Left cardiac atrium (tissue), 4 donors: ENCODE results near the gene EXOC6B. TPM values are rescaled to one million over a fixed set of nuclear protein-coding genes. Genes with fewer than 3 reads are reported as not detected.

Source experiments
- ATAC-seq, 2 donors: fragments of 200-7000 bp; cut with Tn5 transposase; one replicate each; pipeline ENCODE4 v1.9.1; 2020; ENCODE audit warnings: mild to moderate bottlenecking in 2 of 2, moderate library complexity in 2 of 2
- DNase-seq: peaks from one replicate; pipeline ENCODE4 v3.0.0-alpha.2; 2020
- intact Hi-C, 2 donors: fragments of 100-400 bp; cut with DNase I; formaldehyde crosslinking; loops; one replicate each; pipeline versions ENCODE4 v1.14.1 to v1.15.1; 2022 to 2023
- total RNA-seq, 2 donors: library from RNA; stranded (reverse); fragmentation: NEBNext Ultra II Directional; extraction: Animal tissue kit (Norgen Biotek cat#: 25700); gene quantifications; one replicate each; pipeline ENCODE4 v1.2.1, GENCODE V29; 2021
- donor health status: DM: no; HTN: yes; CAD: no.
- donor health status: DM: no; HTN: yes; CAD: no; lungs with severe emphysema.
- donor health status: DM: yes; HTN: yes; CAD: no.
- donor health status: Dilated cardiomyopathy.

The EXOC6B gene
- total RNA-seq, 2 donors from 2014 or later: 93.7 to 113 TPM

DNA sequence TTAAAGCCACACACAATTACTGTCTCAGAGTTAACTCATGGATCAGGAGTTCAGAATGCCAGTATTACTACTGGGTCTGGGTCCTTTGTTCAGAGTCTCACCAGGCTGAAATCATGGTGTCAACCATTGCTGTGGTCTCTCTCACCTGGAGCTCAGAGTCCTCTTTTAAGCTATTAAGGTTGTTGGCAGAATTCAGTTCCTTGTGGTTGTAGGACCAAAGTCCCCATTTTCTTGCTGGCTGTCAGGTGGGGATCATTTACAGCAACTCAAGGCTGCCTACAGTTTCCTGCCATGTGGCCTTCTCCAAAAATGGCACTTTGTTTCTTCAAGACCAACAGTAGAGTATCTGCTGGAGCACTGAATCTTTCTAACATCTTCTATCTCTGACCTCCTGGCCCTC, 113.5 kb downstream of the EXOC6B start:
- intact Hi-C loops: no loop called here
- no peak for DNase-seq
- no peak for ATAC-seq

DNA sequence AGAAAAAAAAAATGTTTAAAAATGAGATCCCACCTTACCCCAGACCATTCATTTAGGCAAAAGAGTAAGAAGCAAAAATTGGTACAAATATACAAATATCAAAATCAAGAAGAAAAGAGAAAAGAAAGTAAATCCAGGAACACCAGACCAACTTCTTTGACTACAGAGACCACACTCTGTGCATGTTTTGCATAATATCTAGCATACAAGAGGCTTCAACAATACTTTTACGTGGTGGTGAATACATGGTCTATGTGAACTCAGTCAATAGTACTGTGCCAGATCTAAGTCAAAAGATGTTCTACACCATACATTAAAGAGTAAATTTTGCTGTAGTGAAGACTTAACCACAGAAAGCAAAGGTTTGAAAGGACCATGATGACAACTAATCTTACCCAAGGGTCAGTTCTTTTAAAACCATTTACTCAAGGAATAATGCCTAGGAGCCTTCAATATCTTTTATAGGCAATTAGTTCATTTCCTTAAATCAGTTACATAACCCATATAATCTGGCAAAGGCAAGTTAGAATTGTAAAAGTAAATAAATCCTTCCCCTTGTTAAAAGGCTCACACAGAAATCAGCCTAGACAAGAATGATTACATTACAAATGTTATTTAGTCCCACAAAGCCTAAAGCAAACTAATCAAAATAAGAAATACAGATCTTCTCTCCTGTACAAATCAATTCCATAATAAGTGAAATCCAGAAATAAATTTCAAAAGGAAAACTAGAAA, 115.2 kb downstream of the EXOC6B start:
- DNase-seq (no peak), ATAC-seq (no peak)
- intact Hi-C loops: no loop called here

DNA sequence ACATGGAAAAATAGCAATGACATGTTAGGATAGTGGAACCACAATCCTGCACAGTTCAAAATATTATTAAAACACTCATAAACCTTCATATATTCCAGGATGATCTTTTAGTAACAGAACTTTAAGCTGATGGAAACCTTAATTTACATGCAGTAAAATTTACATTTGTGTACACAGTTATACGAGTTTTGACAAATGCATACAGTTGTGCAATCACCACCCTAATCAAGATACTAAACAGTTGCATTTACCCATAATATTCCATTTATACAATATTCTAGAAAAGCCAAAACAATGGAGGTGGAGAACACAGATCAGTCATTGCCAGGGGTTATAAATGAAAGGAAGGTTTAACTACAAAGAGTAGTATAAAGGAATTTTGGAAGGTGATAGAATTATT, 117.6 kb downstream of the EXOC6B start:
- intact Hi-C loops: no loop called here
- DNase-seq: no peak
- ATAC-seq: no peak

DNA sequence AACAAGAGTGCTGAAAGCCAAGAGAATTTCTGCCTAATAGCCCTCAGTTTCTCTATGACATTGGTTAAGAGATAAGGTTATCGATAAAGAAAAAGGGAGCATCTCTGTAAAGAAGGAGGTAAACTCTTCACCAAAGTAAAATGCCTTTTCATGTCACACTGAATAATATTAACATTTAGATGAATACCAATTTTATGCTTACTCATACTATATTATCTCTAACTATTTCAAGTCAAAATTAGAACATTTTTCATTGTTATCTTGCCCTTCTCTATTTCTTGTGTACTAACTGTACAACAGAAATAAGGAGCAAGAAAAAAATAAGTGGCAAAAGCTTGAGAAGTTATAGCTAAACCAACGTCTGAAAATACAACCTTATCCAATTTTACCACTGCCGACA, 127.5 kb downstream of the EXOC6B start:
- DNase-seq: no peak
- ATAC-seq: no peak
- intact Hi-C loops: no loop called here

DNA sequence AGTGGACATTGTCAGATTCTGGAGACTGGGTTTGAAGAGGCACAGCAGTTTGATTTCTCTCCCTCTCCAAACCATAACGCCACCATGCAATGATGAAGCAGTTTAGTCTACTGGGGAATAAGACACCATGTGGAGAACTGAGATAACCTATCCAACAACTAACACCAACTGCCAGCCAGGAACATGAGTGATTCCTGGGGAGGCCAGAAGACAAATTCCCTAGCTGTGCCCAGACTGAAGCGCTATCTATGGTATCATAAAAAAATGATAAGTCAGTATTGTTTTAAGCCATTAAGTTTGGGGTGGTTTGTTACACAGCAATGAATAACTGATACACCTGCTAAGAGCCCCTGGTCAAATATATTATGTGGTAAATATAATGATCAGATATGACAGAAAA, 129.3 kb downstream of the EXOC6B start:
- ATAC-seq (no peak), DNase-seq (no peak)
- intact Hi-C loops: no loop called here

DNA sequence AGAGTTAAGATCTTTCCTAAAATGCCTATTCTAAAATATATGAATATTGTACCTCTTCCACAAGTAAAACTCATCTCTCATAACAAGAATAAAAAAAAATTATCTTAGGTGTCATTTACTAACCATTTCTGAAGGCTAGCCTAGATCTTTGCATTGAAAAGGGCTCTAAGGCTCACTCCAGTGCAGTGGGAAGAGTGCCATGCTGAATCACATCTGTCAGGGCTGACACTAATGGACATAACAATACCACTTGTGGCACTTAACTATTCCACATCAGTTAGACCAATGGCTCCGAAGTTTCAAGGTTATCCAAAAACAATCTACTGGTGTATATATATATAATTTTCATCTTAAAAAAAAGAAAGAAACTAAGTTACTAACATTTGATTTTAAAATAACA, 130.2 kb downstream of the EXOC6B start:
- ATAC-seq (peak in 1 of 2 donors; percentile 46), DNase-seq (no peak)
- intact Hi-C loops: no loop called here

DNA sequence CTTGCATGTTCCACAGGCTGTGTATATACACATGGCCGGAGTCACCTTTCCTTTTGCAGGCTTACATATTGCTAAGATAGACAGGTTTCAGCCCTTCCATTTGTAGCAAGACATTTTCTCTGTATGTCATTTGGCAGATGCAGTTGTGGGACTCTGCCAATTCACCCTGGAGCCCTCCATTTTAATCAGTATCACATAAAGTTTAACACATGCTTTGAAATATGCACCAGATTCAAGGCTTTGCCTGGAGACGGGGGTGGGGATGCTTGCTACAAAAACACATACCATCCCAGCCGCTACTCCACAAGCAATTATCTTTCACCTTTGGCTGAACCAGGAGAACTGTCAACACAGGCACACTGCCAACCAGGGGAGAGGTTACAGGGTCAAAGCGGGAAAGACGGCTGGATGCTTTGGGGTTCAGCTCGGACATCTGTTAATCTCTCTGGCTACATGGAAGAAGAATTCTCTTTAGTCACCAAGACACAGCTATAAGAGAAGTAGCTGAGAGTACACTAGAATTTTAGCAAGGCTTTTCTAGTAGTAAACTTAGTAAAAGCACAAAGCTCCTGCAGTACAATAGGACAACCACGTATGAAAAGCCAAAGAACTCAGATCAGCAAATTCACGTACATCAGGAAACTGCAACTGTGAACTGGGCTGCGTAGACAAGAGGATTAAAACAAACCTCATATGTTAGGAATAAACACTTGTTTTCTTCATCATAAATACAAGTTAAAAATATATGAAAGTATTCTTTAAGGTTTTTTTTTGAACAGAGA, 130.9 kb downstream of the EXOC6B start:
- peak; percentile 66 for DNase-seq
- peak; percentile 90 to 95 for ATAC-seq
- intact Hi-C loops: no loop called here

DNA sequence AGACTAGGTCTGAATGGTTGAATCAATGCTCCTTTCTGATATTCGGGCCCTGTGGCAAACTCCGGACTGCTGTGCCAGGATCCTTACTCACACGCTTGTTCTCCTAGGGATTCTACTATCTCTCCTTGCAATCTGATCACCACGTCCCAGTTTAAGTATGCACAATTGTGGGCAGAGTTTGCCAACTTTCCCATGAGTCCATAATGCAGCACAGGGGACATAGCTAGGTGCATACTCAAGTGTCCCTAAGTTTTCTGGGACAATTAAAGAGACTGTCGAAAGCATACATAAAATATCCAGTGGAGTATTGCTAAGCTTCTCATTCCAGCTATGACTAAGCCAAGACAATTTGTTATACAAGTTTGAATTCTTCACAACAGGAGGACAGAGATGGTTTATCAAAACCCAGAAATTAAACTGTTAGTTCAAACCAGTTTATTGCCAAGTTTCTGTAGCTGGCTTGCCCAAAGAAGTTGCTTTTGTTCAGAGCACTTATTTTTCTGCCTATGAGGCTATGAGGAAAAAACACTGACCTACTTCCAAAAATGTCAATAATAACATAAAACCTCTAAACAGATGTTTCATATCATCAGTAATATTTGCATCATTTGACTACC, 136.1 kb downstream of the EXOC6B start:
- ATAC-seq (peak in 1 of 2 donors; percentile 51), DNase-seq (no peak)
- intact Hi-C loops: no loop called here

DNA sequence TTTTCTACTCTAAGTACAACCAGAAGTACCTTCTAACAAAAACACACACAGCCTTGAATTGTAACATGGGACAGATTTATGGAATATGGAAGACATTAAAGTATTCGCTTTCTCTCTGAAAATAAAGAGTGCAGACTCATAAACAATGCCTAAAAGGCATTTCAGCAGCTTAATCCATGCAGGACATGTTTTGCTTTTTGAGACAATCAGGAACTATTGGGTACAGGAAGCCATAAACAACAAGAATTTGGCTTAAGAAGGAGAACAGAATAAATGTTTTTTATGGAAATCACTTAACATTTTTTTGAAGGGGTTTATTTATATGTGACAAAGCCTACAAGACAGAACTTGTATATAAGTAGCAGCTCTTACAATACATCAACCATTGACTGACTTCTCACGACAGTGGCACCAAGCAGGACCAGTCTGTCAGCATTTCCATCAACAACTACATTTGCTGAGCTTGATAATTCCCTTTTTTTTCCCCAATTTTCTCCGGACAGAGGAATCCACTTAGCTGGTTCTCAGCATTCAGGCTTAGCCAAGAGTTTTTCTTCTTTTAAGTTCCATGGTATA, 140.1 kb downstream of the EXOC6B start:
- intact Hi-C loops: no loop called here
- DNase-seq (no peak), ATAC-seq (no peak)

DNA sequence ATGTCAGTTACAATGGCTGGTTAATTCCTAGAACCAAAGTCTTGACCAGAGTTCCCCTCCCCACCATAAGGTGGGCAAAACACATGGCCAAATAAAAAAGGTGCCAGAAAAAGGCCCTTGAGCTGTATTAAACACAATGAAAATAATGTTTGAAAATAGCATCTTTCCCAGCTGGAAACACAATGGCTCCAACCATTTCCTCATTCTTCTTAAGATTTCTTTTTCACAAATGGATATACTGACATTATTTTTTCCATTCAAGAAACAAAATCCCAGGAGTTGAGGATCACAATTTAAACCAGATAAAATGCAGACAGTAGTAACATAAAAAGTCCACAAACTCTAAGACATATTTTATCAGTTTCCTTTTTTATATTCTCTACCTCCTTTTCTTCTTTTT, 143.8 kb downstream of the EXOC6B start:
- intact Hi-C loops: no loop called here
- no peak for DNase-seq
- no peak for ATAC-seq

DNA sequence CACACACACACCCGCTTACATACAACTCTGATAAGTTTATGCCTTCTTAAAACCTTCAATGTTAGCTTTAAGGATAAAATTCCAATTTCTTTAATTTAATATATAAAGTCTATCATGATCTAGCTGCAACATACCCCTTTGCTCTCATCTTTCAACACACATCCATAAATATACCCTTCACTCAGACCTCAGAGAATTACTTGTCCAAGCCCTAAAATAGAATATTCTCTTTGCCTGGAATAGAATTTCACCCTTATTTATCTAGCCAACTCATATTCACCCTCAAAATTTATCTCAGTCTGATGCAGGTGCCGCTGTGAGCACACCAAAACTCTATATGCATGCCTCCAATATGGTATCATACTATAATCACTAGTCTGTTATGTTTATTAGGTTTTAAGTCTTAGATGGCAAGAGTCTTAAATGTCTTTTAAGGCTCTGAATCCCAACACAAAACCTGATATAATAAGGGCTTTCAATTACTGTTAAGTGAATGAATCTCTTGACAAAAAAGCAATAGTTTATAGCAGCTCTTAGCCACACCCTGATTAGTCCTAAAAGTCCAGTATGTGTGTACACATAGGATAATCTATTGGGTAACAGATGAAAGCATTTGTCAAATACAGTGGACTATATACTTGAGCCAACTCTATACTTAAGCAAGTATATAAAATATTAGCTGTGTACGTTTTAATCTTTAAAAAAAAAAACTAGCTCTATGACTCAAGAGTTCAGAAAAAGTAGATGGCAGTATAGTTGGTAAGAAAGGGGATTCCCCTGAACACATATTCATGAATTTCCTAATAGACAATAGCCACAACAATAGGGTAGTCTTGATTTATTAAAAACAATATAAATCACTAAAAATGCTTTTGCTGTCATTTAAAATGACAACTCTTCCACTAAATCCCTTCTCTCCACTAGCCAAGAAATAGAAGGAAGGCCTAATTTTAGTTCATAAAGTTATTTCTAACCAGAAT, 144.5 kb downstream of the EXOC6B start:
- intact Hi-C loops: no loop called here
- DNase-seq (no peak), ATAC-seq (no peak)

DNA sequence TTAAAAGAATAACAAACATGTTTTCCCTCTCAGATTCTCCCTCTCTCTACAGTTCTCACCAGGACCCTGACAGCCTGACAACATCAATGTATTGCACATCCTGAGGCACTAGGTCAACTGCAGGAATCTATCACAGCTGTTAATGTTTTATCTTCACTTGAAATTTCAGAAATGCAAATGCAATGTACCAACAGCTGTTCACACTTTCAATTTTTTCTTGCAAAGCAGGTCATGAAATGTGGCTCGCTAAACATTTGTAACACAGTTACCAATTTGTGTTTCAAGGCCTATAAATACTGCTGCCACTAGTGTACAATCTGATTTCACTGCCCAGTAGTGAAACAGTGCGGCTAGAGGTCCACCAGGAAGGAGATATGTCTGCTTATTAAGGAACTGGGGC, 147.8 kb downstream of the EXOC6B start:
- DNase-seq: no peak
- intact Hi-C loops: no loop called here
- no peak for ATAC-seq

DNA sequence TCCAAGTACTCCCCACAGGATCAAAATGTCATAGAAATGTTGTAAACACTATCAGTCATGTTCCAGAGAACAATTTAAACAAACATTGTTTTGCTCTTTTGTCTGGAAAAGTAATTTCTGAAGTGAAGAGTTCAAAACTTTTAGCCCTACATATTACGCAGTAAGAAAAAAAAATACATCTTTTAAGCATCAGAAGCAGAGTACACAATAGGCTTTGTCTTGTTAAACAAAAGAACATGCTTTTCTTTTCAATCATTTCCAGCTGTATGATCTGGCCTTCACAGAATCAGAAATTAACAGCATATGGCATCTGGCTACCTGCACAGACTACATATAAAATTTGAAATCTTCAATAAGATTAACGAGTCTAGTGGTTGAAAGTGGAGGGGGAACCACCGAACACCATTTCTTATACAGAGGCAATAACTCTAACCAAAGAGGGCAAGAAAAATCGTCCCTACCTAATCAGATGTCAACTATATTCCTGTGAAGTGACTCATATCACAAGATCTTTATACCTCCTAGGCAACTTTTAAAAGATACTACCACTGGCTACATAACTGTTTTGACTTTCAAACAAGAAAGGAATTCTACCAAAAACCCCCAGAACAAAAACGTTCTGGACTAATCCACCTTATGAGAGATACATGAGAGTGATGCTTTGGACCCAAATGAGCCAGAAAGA, 149.3 kb downstream of the EXOC6B start:
- no peak for DNase-seq
- ATAC-seq: no peak
- intact Hi-C loops: no loop called here

DNA sequence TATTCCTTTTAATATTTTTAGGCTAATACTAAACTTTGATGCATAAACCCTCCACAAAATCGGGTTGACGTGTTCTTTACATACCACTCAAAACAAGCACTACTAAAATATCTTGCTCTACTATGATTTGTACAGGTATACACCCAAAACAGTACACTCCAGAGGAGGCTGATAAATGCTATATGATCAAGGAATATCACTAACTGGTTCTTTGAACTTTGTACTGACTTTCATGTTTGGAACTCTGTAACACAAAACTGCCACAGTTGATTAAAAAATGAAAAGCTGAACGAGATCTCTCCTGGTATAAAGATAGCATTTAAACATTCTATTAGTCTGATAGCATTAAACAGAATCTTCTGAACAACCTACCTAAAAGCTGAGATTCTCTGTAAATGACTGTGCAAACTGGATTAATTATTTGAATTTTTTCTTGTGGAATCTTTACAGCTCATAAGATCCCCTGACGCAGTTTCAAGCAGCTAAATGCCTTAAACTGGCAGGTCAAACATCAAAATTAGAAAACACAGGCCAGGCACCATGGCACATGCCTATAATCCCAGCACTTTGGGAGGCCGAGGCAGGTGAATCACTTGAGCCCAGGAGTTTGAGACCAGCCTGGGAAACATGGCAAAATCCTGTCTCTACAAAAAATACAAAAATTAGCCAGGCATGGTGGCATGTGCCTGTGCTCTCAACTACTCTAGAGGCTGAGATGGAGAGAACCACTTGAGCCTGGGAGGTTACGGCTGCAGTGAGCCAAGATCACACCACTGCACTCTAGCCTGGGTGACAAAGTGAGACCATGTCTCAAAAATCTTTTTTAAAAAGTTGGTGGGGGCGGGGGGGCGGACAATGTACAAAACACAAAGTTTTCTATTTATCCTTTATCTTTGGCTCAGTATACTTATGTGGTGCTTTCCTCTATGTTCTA, 150.6 kb downstream of the EXOC6B start:
- intact Hi-C loops: no loop called here
- peak in 1 of 2 donors; percentile 59 for ATAC-seq
- DNase-seq: no peak

DNA sequence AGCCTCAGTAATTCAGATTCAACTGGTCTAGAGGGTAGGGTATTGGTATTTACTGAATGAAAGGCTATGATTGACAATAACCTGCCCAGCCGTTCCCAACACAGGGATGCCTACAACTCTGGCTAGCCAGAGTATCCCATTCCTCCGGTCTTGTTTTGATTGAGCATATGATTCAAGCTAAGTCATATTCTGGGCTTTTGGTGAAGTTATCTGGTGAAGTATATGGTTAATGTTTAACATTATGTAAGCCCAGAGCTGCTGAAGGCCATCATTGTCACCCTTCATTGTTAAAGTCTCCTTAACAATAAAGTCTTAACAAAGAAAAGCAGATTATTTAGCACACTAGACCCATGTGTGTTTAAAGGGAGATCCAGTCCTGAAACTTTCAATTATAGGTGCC, 152.6 kb downstream of the EXOC6B start:
- no peak for ATAC-seq
- intact Hi-C loops: no loop called here
- DNase-seq: no peak

DNA sequence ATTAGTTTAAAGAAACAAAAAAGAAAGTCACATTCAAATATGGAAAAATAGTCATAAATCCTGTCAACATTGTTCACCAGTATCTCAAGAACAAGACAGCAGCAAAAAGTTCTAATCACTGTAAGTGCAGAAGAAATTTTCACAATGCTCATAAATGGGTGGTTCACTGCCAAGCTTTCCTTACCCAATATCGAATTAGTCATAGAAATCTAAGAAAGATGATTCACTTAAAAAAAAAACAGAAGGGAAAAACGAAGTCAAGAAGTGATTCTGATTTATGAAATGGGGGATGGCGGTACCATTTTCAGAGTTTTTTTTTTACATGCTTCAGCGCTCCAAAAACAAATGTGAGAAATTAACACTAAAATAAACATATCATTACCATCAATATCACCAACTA, 156.7 kb downstream of the EXOC6B start:
- no peak for DNase-seq
- intact Hi-C loops: no loop called here
- peak in 1 of 2 donors; percentile 51 for ATAC-seq

DNA sequence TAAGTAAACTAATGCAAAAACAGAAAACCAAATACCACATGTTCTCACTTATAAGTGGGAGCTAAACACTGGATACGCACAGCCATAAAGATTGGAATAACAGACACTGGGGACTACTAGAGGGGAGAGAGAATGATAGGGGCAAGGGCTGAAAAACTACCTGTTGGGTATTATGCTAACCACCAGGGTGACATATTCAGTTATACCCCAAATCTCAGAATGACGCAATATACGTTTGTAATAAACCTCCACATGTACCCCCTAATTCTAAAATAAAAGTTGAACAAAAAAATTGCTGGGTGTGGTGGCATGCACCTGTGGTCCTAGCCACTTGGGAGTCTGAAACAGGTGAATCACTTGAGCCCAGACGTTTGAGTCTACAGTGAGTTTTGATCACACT, 157.2 kb downstream of the EXOC6B start:
- intact Hi-C loops: no loop called here
- DNase-seq (no peak), ATAC-seq (no peak)
